Measurements from ENCODE around the gene ZNF2. TPM values are rescaled to one million over a fixed set of nuclear protein-coding genes. Genes with fewer than 3 reads are reported as not detected.

Gene ZNF2
- total RNA-seq = 1 to 10 TPM; 3.9 to 4.4 TPM

DNA sequence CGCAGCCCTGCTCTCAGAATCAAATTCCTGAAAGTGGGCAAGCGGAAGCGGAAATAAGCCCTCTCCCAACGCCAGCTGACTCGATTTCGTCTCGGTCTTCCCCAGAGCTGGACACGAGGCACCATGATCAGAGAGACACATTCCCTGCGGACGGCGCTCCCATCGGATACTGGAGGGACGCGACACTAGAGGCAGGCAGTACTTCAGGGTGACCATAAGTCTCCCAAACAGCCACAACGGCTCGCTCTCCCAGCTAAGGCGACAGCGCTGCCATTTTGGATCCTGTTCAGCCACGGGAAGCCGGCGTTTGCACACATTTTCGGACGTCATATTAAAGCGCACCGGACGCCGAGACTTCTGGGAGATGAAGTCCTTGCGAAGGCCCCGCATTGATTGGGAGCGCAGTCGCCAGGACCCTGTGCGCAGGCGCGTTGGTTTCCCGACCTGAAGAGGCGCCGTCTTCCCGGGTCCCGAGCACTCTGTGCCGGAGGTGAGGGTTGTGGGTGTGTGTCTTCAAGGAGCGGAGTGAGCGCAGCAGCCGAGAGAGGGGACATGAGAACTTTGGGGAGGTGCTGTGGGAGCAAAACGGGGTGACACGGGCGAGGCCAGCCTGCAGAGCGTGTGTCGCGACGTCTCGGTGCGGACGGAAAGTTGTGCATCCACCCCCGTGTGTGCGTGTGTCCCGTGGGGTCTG lies at the start of gene ZNF2:
Gene ZNF2, plus strand, starts transcription at position 439 of the 694 bp plus-strand sequence. CDS start 10,418 bp downstream, outside the sequence.
- H3K36me3 Mint-ChIP-seq = peaks cover 7% of the 10 kb centered on the region
- H3K27ac Mint-ChIP-seq = peak within 1 kb of the TSS; percentile 93
- DNase-seq = peak; percentile 98
- no peaks in the 10 kb centered on the region for H3K9me3 Mint-ChIP-seq
- ChIA-PET POLR2A (interaction anchor here (0.8 to 3.1 kb wide), 5 partner anchors 44 to 237 kb away, joined by 3 to 18 read pairs (median 6); partner anchors contain the start of genes FAHD2A, MAL and MRPS5), CTCF (interaction anchor here (0.9 to 2.1 kb wide), 9 partner anchors 27 to 208 kb away, joined by 3 to 8 read pairs (median 4); partner anchors contain the start of gene MRPS5)
- H3K4me3 Mint-ChIP-seq = peak within 1 kb of the TSS; percentile 100
- H3K4me1 Mint-ChIP-seq (ENCODE audit: low read depth) = peaks cover 33% of the 10 kb centered on the region
- intact Hi-C loops (cut with micrococcal nuclease) = loop anchor here (1.0 to 5.0 kb wide), 5 partner anchors 42 to 237 kb away; partner anchors contain the start of genes FAHD2A, MAL and ZNF892
- no peaks in the 10 kb centered on the region for H3K27me3 Mint-ChIP-seq

DNA sequence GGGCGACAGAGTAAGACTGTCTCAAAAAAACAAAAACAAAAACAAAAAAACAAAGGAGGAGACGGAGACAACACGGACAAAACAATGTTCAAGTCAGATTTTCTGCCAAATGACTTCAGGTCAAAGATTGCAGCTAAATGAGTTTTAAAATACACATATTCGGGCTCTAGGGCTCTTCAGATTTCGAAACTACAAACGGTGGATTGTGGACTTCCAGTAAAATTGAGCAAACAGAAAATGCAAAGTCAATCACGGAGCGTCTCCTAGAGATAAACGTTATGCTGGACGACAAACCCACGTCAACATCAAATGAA lies 44.6 kb upstream of the ZNF2 start:
- H3K36me3 Mint-ChIP-seq = peaks cover 9% of the 10 kb centered on the region
- DNase-seq = no peak
- ChIA-PET POLR2A (interaction anchor here (0.8 to 3.2 kb wide), 5 partner anchors 38 to 46 kb away, joined by 3 to 18 read pairs (median 4); partner anchors contain the start of genes ZNF2 and ZNF514), CTCF (interaction anchor here (0.7 to 5.8 kb wide), 7 partner anchors 10 to 97 kb away, joined by 3 to 54 read pairs (median 5); partner anchors contain the start of genes MAL and ZNF514)
- intact Hi-C loops (cut with micrococcal nuclease) = no loop called here
- H3K9me3 Mint-ChIP-seq = no peaks in the 10 kb centered on the region
- H3K4me3 Mint-ChIP-seq = peak overlapping the region; percentile 90
- peak overlapping the region; percentile 91 for H3K27ac Mint-ChIP-seq
- H3K4me1 Mint-ChIP-seq (ENCODE audit: low read depth) = peaks cover 43% of the 10 kb centered on the region
- no peaks in the 10 kb centered on the region for H3K27me3 Mint-ChIP-seq

DNA sequence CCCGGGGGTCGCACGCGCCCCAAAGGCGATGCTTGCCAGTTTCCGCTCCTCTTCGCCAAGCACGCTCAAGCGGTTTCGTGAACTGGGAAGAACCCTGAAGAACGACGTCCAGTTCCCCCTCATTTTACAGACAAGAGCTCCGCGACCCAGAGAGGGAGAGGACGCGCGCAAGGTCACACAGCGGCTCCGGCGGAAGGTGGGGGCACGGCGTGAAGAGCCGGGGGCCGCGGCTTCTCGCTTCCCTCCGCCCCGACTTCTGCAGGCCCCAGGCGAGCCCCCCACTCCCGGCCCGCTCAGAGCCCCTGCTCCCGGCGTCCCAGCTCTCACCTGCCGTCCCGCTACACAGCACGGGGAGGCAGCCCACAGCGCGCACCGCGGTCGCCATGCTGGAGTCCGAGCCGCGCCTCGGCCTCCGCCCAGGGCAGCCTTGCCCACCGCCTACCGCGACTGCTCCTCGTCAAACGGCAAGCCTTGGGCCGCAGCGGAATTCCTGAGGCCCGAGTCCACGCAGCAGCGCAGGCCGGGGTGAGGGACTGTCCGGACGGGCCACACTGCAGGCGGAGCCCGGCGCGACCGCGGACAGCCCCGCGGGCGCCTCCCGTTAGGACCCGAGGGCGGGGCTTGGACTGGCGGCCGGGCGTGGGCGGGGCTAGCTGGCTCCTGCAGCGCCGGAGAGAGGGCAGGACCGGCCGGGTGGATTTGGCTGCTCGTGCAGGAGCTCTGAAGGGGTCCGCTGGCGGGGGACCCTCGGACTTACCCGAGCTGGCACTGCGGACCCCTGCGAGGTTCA lies 44.0 kb upstream of the ZNF2 start, which contains the start of gene MRPS5:
Gene MRPS5, minus strand, starts transcription at position 402 of the 790 bp plus-strand sequence. Its CDS starts 17 bp downstream, at position 385.
- peak within 1 kb of the TSS; percentile 90 for H3K4me3 Mint-ChIP-seq
- CTCF ChIA-PET = interaction anchor here (0.7 to 5.8 kb wide), 10 partner anchors 10 to 282 kb away, joined by 3 to 54 read pairs (median 5); partner anchors contain the start of genes MAL, ZNF2 and ZNF514
- no peaks in the 10 kb centered on the region for H3K9me3 Mint-ChIP-seq
- H3K27ac Mint-ChIP-seq = peak within 1 kb of the TSS; percentile 91
- peaks cover 43% of the 10 kb centered on the region for H3K4me1 Mint-ChIP-seq (ENCODE audit: low read depth)
- no peaks in the 10 kb centered on the region for H3K27me3 Mint-ChIP-seq
- intact Hi-C loops (cut with micrococcal nuclease) = loop anchor here (1.0 kb wide), 4 partner anchors 38 to 86 kb away; partner anchors contain the start of genes ZNF2, ZNF514 and ZNF892
- H3K36me3 Mint-ChIP-seq = peaks cover 8% of the 10 kb centered on the region
- POLR2A ChIA-PET = interaction anchor here (0.8 to 3.2 kb wide), 8 partner anchors 12 to 47 kb away, joined by 3 to 18 read pairs (median 4); partner anchors contain the start of genes ZNF2 and ZNF514
- DNase-seq = peak; percentile 90

GRCh38 chr2:95122197-95122551 lies 43.4 kb upstream of the ZNF2 start:
- H3K27ac Mint-ChIP-seq = peak overlapping the region; percentile 63
- H3K4me1 Mint-ChIP-seq (ENCODE audit: low read depth) = peaks cover 42% of the 10 kb centered on the region
- H3K9me3 Mint-ChIP-seq = no peaks in the 10 kb centered on the region
- peaks cover 6% of the 10 kb centered on the region for H3K36me3 Mint-ChIP-seq
- no peaks in the 10 kb centered on the region for H3K27me3 Mint-ChIP-seq
- ChIA-PET POLR2A (interaction anchor here (0.8 to 3.2 kb wide), 5 partner anchors 12 to 45 kb away, joined by 3 to 18 read pairs (median 3); partner anchors contain the start of gene ZNF2), CTCF (interaction anchor here (0.7 to 5.8 kb wide), 8 partner anchors 11 to 281 kb away, joined by 3 to 54 read pairs (median 6); partner anchors contain the start of genes MAL, ZNF2 and ZNF514)
- DNase-seq = no peak
- intact Hi-C loops (cut with micrococcal nuclease) = loop anchor here (1.0 kb wide), 4 partner anchors 37 to 85 kb away; partner anchors contain the start of genes ZNF2, ZNF514 and ZNF892
- peak overlapping the region; percentile 90 for H3K4me3 Mint-ChIP-seq

DNA sequence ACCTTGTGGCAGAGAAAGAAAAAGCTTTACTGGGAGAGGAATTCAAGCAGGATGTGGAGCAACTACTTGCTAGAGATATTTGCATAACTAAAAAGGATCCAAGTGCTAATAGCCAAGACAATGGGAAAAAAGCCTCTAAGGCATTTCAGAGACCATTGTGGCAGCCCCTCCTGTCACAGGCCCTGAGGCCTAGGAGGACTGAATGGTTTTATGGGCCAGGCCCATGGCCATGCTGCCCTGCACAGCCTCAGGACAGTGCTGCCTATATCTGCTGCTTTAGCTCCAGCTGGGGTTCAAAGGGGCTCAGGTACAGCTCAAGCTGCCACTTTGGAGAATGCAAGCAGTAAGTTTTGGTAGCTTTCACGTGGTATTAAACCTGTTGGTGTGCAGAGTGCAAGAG lies 26.9 kb upstream of the ZNF2 start:
- ChIA-PET CTCF (no interaction called here), POLR2A (no interaction called here)
- Mint-ChIP-seq H3K36me3 (peaks cover 26% of the 10 kb centered on the region), H3K27ac (no peak overlapping the region), H3K9me3 (peaks cover 70% of the 10 kb centered on the region), H3K27me3 (no peaks in the 10 kb centered on the region), H3K4me1 (ENCODE audit: low read depth) (no peaks in the 10 kb centered on the region), H3K4me3 (no peak overlapping the region)
- no peak for DNase-seq
- intact Hi-C loops (cut with micrococcal nuclease) = no loop called here

GRCh38 chr2:95143838-95144237 lies 21.8 kb upstream of the ZNF2 start:
- ChIA-PET POLR2A (no interaction called here), CTCF (no interaction called here)
- intact Hi-C loops (cut with micrococcal nuclease) = no loop called here
- no peak for DNase-seq
- Mint-ChIP-seq H3K36me3 (peaks cover 45% of the 10 kb centered on the region), H3K9me3 (peaks cover 87% of the 10 kb centered on the region), H3K27me3 (no peaks in the 10 kb centered on the region), H3K4me3 (no peak overlapping the region), H3K27ac (no peak overlapping the region), H3K4me1 (ENCODE audit: low read depth) (no peaks in the 10 kb centered on the region)

DNA sequence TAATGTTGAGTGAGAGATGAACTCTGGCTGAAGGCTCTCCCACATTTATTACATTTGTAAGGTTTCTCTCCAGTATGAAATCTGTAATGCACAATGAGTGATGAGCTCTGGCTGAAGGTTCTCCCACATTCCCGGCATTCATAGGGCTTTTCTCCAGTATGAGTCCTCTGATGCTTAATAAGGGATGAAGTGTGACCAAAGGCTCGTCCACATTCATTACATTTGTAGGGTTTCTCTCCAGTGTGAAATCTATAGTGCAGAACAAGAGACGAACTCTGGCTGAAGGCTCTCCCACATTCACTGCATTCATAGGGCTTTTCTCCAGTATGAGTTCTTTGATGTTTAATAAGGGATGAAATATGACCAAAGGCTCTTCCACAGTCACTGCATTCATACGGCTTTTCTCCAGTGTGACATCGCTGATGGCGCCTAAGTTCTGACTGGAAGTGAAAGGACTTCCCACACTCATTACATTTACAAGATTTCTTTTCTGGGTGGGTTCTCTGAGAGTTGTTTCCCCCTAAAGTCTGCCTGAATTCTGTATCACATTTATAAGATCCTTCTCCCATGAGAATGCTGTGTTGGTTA lies 16.1 kb upstream of the ZNF2 start:
- peaks cover 92% of the 10 kb centered on the region for H3K9me3 Mint-ChIP-seq
- POLR2A ChIA-PET = no interaction called here

GRCh38 chr2:95158441-95158840 lies 7.2 kb upstream of the ZNF2 start:
- intact Hi-C loops (cut with micrococcal nuclease) = loop anchor here (2.0 kb wide), 1 partner anchor 82 kb away; no protein-coding TSS in a partner anchor
- no peak for DNase-seq

More for the DNA sequence above, 16.1 kb upstream of the ZNF2 start:
- CTCF ChIA-PET = no interaction called here
- Mint-ChIP-seq H3K36me3 (peaks cover 83% of the 10 kb centered on the region), H3K4me1 (ENCODE audit: low read depth) (no peaks in the 10 kb centered on the region), H3K27ac (no peak overlapping the region), H3K27me3 (no peaks in the 10 kb centered on the region), H3K4me3 (no peak overlapping the region)
- intact Hi-C loops (cut with micrococcal nuclease) = no loop called here
- DNase-seq = no peak

GRCh38 chr2:95158891-95159619 lies 6.6 kb upstream of the ZNF2 start:
- no peak overlapping the region for H3K27ac Mint-ChIP-seq
- H3K4me3 Mint-ChIP-seq = peak overlapping the region; percentile 76
- peak; percentile 42 for DNase-seq
- intact Hi-C loops (cut with micrococcal nuclease) = loop anchor here (1.0 to 2.0 kb wide), 2 partner anchors 37 to 82 kb away; no protein-coding TSS in a partner anchor
- no peaks in the 10 kb centered on the region for H3K27me3 Mint-ChIP-seq
- H3K36me3 Mint-ChIP-seq = peaks cover 29% of the 10 kb centered on the region
- peaks cover 15% of the 10 kb centered on the region for H3K4me1 Mint-ChIP-seq (ENCODE audit: low read depth)
- ChIA-PET POLR2A (interaction anchor here (1.0 kb wide), 1 partner anchor 38 kb away, joined by 4 read pairs; no protein-coding TSS in a partner anchor), CTCF (interaction anchor here (1.2 to 1.4 kb wide), 3 partner anchors 37 to 83 kb away, joined by 3 to 9 read pairs (median 4); partner anchors contain the start of gene MRPS5)
- peaks cover 24% of the 10 kb centered on the region for H3K9me3 Mint-ChIP-seq

More at GRCh38 chr2:95158441-95158840, 7.2 kb upstream of the ZNF2 start:
- ChIA-PET CTCF (interaction anchor here (1.1 to 1.3 kb wide), 2 partner anchors 74 to 79 kb away, joined by 3 read pairs; no protein-coding TSS in a partner anchor), POLR2A (no interaction called here)
- H3K9me3 Mint-ChIP-seq = peaks cover 29% of the 10 kb centered on the region
- H3K27me3 Mint-ChIP-seq = no peaks in the 10 kb centered on the region
- peak overlapping the region; percentile 76 for H3K4me3 Mint-ChIP-seq
- H3K36me3 Mint-ChIP-seq = peaks cover 35% of the 10 kb centered on the region
- H3K27ac Mint-ChIP-seq = no peak overlapping the region
- H3K4me1 Mint-ChIP-seq (ENCODE audit: low read depth) = peaks cover 10% of the 10 kb centered on the region

DNA sequence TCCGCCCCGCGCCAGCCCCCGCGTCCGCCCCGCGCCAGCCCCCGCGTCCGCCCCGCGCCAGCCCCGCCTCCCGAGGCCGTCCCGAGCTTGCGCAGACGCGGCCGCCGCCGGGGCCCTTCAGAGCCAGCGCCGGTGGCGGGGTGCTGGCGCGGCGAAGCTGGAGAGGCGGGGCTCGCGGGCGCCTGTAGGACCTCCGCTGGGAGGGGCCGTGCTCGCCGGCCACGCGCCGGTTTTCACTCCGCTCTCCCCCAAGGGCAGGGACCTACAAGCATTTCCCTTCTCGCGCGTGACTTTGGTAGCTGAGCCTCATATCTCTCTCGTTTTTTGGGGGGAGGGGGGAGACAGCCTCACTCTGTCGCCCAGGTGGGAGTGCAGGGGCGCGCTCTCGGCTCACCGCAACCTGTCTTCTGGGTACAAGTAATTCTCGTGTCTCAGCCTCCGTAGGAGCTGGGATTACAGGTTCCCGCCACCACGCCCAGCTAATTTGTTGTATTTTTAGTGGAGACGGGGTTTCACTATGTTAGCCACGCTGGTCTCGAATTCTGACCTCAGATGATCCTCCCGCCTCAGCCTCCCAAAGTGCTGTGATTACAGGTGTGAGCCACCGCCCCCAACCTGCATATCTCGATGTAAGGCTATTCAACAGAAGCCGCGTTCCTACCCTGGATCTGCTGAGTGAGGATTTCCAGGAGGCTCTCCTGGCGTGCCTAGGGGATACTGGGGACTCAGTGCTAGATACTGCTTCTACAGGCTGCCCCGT lies 5.7 kb upstream of the ZNF2 start, which contains the start of gene ZNF514:
Gene ZNF514, minus strand, starts transcription at position 159 of the 760 bp plus-strand sequence. CDS start 6,595 bp downstream, outside the sequence.
- ChIA-PET CTCF (interaction anchor here (1.2 to 1.4 kb wide), 3 partner anchors 38 to 83 kb away, joined by 3 to 9 read pairs (median 4); partner anchors contain the start of gene MRPS5), POLR2A (interaction anchor here (1.0 kb wide), 1 partner anchor 39 kb away, joined by 4 read pairs; no protein-coding TSS in a partner anchor)
- peaks cover 16% of the 10 kb centered on the region for H3K9me3 Mint-ChIP-seq
- intact Hi-C loops (cut with micrococcal nuclease) = loop anchor here (1.0 to 2.0 kb wide), 2 partner anchors 38 to 83 kb away; no protein-coding TSS in a partner anchor
- peaks cover 21% of the 10 kb centered on the region for H3K36me3 Mint-ChIP-seq
- H3K27me3 Mint-ChIP-seq = no peaks in the 10 kb centered on the region
- peak; percentile 76 for DNase-seq
- H3K27ac Mint-ChIP-seq = peak within 1 kb of the TSS; percentile 62
- H3K4me1 Mint-ChIP-seq (ENCODE audit: low read depth) = peaks cover 20% of the 10 kb centered on the region
- H3K4me3 Mint-ChIP-seq = peak within 1 kb of the TSS; percentile 82
